HepG2 (cell line): ENCODE results near the gene DAZAP1. TPM values are rescaled to one million over a fixed set of nuclear protein-coding genes. Genes with fewer than 3 reads are reported as not detected.

Source experiments
- ATF7-NPFF ChIP-seq: sonication (generic); formaldehyde crosslinking; IDR thresholded peaks from 2 replicates; pipeline ENCODE4 v1.8.1; 2023; ENCODE audit warnings: mild to moderate bottlenecking, low read depth, missing genetic modification reagents, moderate library complexity
- LCORL ChIP-seq, 2 experiments: fragments of 450-650 bp in 1 of 2; sonication (generic) in 1 of 2; formaldehyde crosslinking in 1 of 2; IDR thresholded peaks; 2 replicates each; pipeline versions ENCODE4 v1.5.0 to v1.6.1; 2017 to 2020; ENCODE audit warnings: antibody characterized with exemption in 1 of 2, missing genetic modification reagents in 1 of 2
- NAIF1 ChIP-seq: sonication (generic); formaldehyde crosslinking; IDR thresholded peaks from 2 replicates; pipeline ENCODE4 v1.5.0; 2020; ENCODE audit warnings: mild to moderate bottlenecking, missing genetic modification reagents, borderline replicate concordance
- NCOA5 ChIP-seq: sonication (generic); formaldehyde crosslinking; IDR thresholded peaks from 2 replicates; pipeline ENCODE4 v1.4.0; 2020; ENCODE audit warnings: missing genetic modification reagents
- PLRG1 ChIP-seq: fragments of 450-650 bp; conservative IDR thresholded peaks from 2 replicates; pipeline ENCODE4 v1.6.1; 2016
- RFX5 ChIP-seq: IDR thresholded peaks from 2 replicates; pipeline ENCODE4 v1.6.1; 2011; ENCODE audit warnings: low read depth, low read length, improper control_type of control experiment
- RXRA ChIP-seq: sonication (generic); formaldehyde crosslinking; IDR thresholded peaks from 2 replicates; pipeline ENCODE4 v1.5.1; 2020; ENCODE audit warnings: missing genetic modification reagents
- SOX5 ChIP-seq: IDR thresholded peaks from 2 replicates; pipeline ENCODE4 v1.6.1; 2016; ENCODE audit warnings: borderline replicate concordance
- TRIM24 ChIP-seq: sonication (generic); formaldehyde crosslinking; IDR thresholded peaks from 2 replicates; pipeline ENCODE4 v1.8.0; 2022; ENCODE audit warnings: mild to moderate bottlenecking, missing genetic modification reagents
- ZMYM2 ChIP-seq: sonication (generic); formaldehyde crosslinking; IDR thresholded peaks from 2 replicates; pipeline ENCODE4 v1.8.0; 2022; ENCODE audit warnings: mild to moderate bottlenecking, missing genetic modification reagents
- ZNF20 ChIP-seq: sonication (generic); formaldehyde crosslinking; IDR thresholded peaks from 2 replicates; pipeline ENCODE4 v1.4.0; 2020; ENCODE audit warnings: mild to moderate bottlenecking, moderate library complexity, missing genetic modification reagents
- ZNF737 ChIP-seq: sonication (generic); formaldehyde crosslinking; IDR thresholded peaks from 2 replicates; pipeline ENCODE4 v1.5.0; 2020; ENCODE audit warnings: missing genetic modification reagents, mild to moderate bottlenecking, borderline replicate concordance
- ZNF772 ChIP-seq: sonication (generic); formaldehyde crosslinking; IDR thresholded peaks from 2 replicates; pipeline ENCODE4 v1.5.0; 2020; ENCODE audit warnings: mild to moderate bottlenecking, missing genetic modification reagents
- polyA plus RNA-seq, 8 experiments: library from polyadenylated mRNA; depleted of rRNA in 3 of 8; stranded (reverse) in 7 of 8; unstranded in 1 of 8; fragments of >200 nt; fragmentation: Illumina TruSeq in 4 of 8; extraction: Trizol in 4 of 8; gene quantifications; 2 replicates each; pipeline versions ENCODE4 v1.2.1 to v1.2.3, GENCODE V29; 2011 to 2016; ENCODE audit warnings: low read depth in 4 of 8, missing spikeins in 1 of 8, mixed read lengths in 1 of 8; ENCODE audit not compliant: insufficient read depth in 1 of 8
- total RNA-seq, 5 experiments: library from RNA; depleted of rRNA; stranded (reverse); fragments of >200 nt; fragmentation: Illumina TruSeq; extraction: Trizol; gene quantifications; 2 replicates each; pipeline ENCODE4 v1.2.3, GENCODE V29; 2016; ENCODE audit warnings: low read depth in 1 of 5
- TF ChIP-seq, protein P1 (sequence below), 2 experiments: sonication (generic) in 1 of 2; formaldehyde crosslinking in 1 of 2; IDR thresholded peaks; 2 replicates each; pipeline versions ENCODE4 v1.5.1 to v1.6.1; 2011 to 2020; ENCODE audit warnings: borderline replicate concordance in 1 of 2, low read depth in 1 of 2, low read length in 1 of 2, mild to moderate bottlenecking in 1 of 2, missing genetic modification reagents in 1 of 2, moderate library complexity in 1 of 2
- TF ChIP-seq, protein P2 (sequence below): sonication (generic); formaldehyde crosslinking; IDR thresholded peaks from 2 replicates; pipeline ENCODE4 v1.4.0; 2020; ENCODE audit warnings: missing genetic modification reagents
- TF ChIP-seq, protein P3 (sequence below): sonication (generic); formaldehyde crosslinking; IDR thresholded peaks from 2 replicates; pipeline ENCODE4 v1.4.0; 2020; ENCODE audit warnings: missing genetic modification reagents
- TF ChIP-seq, protein P4 (sequence below): sonication (generic); formaldehyde crosslinking; IDR thresholded peaks from 2 replicates; pipeline ENCODE4 v1.8.1; 2023; ENCODE audit warnings: missing genetic modification reagents, mild to moderate bottlenecking, borderline replicate concordance

DAZAP1 gene
- total and polyA plus RNA-seq, 2 of the 13 experiments (the other 11 are each of a cell fraction or from before 2014, with no cell fraction given): 63.3 to 79.2 TPM

DNA sequence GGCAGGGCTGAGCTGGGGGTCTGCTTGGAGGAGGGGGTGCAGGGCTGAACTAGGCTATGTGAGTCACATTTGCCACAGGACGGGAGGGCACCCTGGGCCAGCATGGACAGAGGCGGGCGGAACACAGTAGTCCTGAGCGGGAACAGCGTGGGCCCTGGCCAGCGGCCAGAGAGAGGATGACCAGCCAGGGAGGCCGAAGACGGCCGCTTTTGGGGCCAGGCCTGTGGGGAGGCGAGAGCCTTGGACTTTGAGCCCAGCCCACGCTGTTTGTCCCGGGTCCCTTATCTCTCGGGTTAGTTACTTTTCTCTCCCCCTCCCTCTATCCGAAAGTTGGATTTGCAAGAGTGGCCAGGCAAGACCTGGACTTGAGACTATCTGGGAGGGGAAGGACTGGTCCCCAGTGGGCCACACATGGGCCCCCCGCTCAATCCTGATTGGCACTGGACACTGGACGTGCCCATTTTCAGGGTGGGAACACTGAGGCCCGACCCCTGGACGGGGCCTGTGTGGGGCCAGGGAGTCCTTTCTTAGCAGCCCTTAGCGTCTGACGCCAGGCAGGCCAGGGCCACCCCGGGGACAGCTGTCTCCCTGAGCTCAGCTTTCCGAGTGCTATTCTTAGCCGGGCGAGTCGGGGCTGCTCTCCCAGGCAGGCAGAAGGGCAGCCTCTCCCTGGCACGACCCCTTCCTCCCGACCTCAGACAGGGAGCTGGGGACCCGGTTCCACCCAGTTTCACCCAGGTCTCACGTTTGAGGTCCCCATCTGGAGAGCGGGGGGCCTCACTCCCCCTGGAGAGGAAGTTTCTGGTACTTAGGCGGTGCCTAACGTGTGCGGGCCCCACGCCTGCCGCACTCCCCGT, 6.9 kb upstream of the DAZAP1 start (continued):
- TF ChIP-seq, protein P1, sequence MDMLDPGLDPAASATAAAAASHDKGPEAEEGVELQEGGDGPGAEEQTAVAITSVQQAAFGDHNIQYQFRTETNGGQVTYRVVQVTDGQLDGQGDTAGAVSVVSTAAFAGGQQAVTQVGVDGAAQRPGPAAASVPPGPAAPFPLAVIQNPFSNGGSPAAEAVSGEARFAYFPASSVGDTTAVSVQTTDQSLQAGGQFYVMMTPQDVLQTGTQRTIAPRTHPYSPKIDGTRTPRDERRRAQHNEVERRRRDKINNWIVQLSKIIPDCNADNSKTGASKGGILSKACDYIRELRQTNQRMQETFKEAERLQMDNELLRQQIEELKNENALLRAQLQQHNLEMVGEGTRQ (IDR thresholded peaks at IDR 0.05; ENCODE audit: low read depth, low read length): no peak
- TF ChIP-seq, protein P1 (CRISPR knock-in tag; IDR thresholded peaks at IDR 0.05; ENCODE audit: borderline replicate concordance): no peak; the same call in 1 of the 2 replicates
- TF ChIP-seq, protein P2, sequence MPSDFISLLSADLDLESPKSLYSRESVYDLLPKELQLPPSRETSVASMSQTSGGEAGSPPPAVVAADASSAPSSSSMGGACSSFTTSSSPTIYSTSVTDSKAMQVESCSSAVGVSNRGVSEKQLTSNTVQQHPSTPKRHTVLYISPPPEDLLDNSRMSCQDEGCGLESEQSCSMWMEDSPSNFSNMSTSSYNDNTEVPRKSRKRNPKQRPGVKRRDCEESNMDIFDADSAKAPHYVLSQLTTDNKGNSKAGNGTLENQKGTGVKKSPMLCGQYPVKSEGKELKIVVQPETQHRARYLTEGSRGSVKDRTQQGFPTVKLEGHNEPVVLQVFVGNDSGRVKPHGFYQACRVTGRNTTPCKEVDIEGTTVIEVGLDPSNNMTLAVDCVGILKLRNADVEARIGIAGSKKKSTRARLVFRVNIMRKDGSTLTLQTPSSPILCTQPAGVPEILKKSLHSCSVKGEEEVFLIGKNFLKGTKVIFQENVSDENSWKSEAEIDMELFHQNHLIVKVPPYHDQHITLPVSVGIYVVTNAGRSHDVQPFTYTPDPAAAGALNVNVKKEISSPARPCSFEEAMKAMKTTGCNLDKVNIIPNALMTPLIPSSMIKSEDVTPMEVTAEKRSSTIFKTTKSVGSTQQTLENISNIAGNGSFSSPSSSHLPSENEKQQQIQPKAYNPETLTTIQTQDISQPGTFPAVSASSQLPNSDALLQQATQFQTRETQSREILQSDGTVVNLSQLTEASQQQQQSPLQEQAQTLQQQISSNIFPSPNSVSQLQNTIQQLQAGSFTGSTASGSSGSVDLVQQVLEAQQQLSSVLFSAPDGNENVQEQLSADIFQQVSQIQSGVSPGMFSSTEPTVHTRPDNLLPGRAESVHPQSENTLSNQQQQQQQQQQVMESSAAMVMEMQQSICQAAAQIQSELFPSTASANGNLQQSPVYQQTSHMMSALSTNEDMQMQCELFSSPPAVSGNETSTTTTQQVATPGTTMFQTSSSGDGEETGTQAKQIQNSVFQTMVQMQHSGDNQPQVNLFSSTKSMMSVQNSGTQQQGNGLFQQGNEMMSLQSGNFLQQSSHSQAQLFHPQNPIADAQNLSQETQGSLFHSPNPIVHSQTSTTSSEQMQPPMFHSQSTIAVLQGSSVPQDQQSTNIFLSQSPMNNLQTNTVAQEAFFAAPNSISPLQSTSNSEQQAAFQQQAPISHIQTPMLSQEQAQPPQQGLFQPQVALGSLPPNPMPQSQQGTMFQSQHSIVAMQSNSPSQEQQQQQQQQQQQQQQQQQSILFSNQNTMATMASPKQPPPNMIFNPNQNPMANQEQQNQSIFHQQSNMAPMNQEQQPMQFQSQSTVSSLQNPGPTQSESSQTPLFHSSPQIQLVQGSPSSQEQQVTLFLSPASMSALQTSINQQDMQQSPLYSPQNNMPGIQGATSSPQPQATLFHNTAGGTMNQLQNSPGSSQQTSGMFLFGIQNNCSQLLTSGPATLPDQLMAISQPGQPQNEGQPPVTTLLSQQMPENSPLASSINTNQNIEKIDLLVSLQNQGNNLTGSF: 0 out of 2 replicates have a peak, but pooled peaks have one; percentile 13
- TF ChIP-seq ZNF20 (CRISPR knock-in tag) (no peak), SOX5 (CRISPR knock-in tag) (peak; percentile 40; the same call in 1 of the 2 replicates), ZNF772 (CRISPR knock-in tag) (peak; percentile 82), PLRG1 (no peak), LCORL (IDR thresholded peaks at IDR 0.05) (peak; percentile 43; the same call in 1 of the 2 replicates), LCORL (CRISPR knock-in tag; IDR thresholded peaks at IDR 0.05) (peak; percentile 91), ZMYM2 (CRISPR knock-in tag) (peak; percentile 91), TRIM24 (CRISPR knock-in tag) (no peak), NAIF1 (CRISPR knock-in tag) (no peak), RXRA (peak; percentile 86), ZNF737 (CRISPR knock-in tag) (no peak), NCOA5 (CRISPR knock-in tag) (no peak), ATF7-NPFF (CRISPR knock-in tag) (peak; percentile 82; the same call in 1 of the 2 replicates), RFX5 (no peak)
- TF ChIP-seq, protein P3, sequence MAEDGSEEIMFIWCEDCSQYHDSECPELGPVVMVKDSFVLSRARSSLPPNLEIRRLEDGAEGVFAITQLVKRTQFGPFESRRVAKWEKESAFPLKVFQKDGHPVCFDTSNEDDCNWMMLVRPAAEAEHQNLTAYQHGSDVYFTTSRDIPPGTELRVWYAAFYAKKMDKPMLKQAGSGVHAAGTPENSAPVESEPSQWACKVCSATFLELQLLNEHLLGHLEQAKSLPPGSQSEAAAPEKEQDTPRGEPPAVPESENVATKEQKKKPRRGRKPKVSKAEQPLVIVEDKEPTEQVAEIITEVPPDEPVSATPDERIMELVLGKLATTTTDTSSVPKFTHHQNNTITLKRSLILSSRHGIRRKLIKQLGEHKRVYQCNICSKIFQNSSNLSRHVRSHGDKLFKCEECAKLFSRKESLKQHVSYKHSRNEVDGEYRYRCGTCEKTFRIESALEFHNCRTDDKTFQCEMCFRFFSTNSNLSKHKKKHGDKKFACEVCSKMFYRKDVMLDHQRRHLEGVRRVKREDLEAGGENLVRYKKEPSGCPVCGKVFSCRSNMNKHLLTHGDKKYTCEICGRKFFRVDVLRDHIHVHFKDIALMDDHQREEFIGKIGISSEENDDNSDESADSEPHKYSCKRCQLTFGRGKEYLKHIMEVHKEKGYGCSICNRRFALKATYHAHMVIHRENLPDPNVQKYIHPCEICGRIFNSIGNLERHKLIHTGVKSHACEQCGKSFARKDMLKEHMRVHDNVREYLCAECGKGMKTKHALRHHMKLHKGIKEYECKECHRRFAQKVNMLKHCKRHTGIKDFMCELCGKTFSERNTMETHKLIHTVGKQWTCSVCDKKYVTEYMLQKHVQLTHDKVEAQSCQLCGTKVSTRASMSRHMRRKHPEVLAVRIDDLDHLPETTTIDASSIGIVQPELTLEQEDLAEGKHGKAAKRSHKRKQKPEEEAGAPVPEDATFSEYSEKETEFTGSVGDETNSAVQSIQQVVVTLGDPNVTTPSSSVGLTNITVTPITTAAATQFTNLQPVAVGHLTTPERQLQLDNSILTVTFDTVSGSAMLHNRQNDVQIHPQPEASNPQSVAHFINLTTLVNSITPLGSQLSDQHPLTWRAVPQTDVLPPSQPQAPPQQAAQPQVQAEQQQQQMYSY (CRISPR knock-in tag): peak; percentile 74; the same call in 1 of the 2 replicates
- TF ChIP-seq, protein P4, sequence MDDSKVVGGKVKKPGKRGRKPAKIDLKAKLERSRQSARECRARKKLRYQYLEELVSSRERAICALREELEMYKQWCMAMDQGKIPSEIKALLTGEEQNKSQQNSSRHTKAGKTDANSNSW: no peak
